ENCODE measurements around the gene METTL9. TPM values are rescaled to one million over a fixed set of nuclear protein-coding genes. Genes with fewer than 3 reads are reported as not detected.
"Not testable (repeated sequence)": the region's sequence is repeated elsewhere in the genome, so short reads cannot be mapped to it uniquely, and the experiment has no call there.

The METTL9 gene
- 100 TPM for polyA plus RNA-seq (ENCODE audit: insufficient read length)

- peak; percentile 97 for DNase-seq
Measured at GRCh38 chr16:21599122-21600030, at the start of gene METTL9. TSS of gene METTL9 (plus strand) at chr16:21599577. CDS start at chr16:21599734, 157 bp downstream.

- DNase-seq: not testable (repeated sequence)
Measured at GRCh38 chr16:21549975-21550374, 49.4 kb upstream of the METTL9 start.

- DNase-seq: not testable (repeated sequence)
Measured at GRCh38 chr16:21550435-21550834, 48.9 kb upstream of the METTL9 start.

GRCh38 chr16:21551076-21551475, 48.3 kb upstream of the METTL9 start:
- DNase-seq: not testable (repeated sequence)

- not testable (repeated sequence) for DNase-seq
Measured at GRCh38 chr16:21551600-21551999, 47.8 kb upstream of the METTL9 start.

GRCh38 chr16:21553481-21554296, 45.7 kb upstream of the METTL9 start:
- DNase-seq: not testable (repeated sequence)

- peak; percentile 84 for DNase-seq
Measured at GRCh38 chr16:21554795-21555585, 44.4 kb upstream of the METTL9 start.

- DNase-seq: not testable (repeated sequence)
Measured at GRCh38 chr16:21555621-21556020, 43.8 kb upstream of the METTL9 start.

GRCh38 chr16:21556026-21556595, 43.3 kb upstream of the METTL9 start:
- not testable (repeated sequence) for DNase-seq

GRCh38 chr16:21556651-21557241, 42.6 kb upstream of the METTL9 start:
- peak; percentile 50 for DNase-seq

- DNase-seq: no peak
Measured at GRCh38 chr16:21560462-21560861, 38.9 kb upstream of the METTL9 start.

- DNase-seq: no peak
Measured at GRCh38 chr16:21563676-21564075, 35.7 kb upstream of the METTL9 start.

GRCh38 chr16:21564367-21564766, 35.0 kb upstream of the METTL9 start:
- DNase-seq: not testable (repeated sequence)

- DNase-seq: no peak
Measured at GRCh38 chr16:21565507-21565860, 33.9 kb upstream of the METTL9 start.

GRCh38 chr16:21565861-21566669, 33.3 kb upstream of the METTL9 start:
- DNase-seq: no peak

- no peak for DNase-seq
Measured at GRCh38 chr16:21566891-21567414, 32.4 kb upstream of the METTL9 start.

- DNase-seq: not testable (repeated sequence)
Measured at GRCh38 chr16:21567496-21567895, 31.9 kb upstream of the METTL9 start.

GRCh38 chr16:21568502-21569189, 30.7 kb upstream of the METTL9 start:
- DNase-seq: no peak

- DNase-seq: no peak
Measured at GRCh38 chr16:21570676-21571017, 28.7 kb upstream of the METTL9 start.

- not testable (repeated sequence) for DNase-seq
Measured at GRCh38 chr16:21573506-21573905, 25.9 kb upstream of the METTL9 start.
